Panc1 (cell line): ENCODE data around the gene ASF1A.

Source experiments
- SIN3A ChIP-seq: IDR thresholded peaks from 2 replicates; pipeline ENCODE4 v1.6.1; 2012; ENCODE audit warnings: low read depth, mild to moderate bottlenecking, low read length, moderate library complexity, borderline replicate concordance; ENCODE audit not compliant: insufficient read depth
- TF ChIP-seq, protein P1 (sequence below): fragments of 450-650 bp; IDR thresholded peaks from 2 replicates; pipeline ENCODE4 v1.5.1; 2017; ENCODE audit warnings: mild to moderate bottlenecking
- TF ChIP-seq, protein P2 (sequence below), 2 experiments: IDR thresholded peaks; 2 replicates each; pipeline ENCODE4 v1.6.1; 2011 to 2012; ENCODE audit warnings: low read depth in 2 of 2, control low read depth in 1 of 2, low read length in 1 of 2, mild to moderate bottlenecking in 1 of 2, moderate library complexity in 1 of 2; ENCODE audit not compliant: insufficient read depth in 1 of 2

DNA sequence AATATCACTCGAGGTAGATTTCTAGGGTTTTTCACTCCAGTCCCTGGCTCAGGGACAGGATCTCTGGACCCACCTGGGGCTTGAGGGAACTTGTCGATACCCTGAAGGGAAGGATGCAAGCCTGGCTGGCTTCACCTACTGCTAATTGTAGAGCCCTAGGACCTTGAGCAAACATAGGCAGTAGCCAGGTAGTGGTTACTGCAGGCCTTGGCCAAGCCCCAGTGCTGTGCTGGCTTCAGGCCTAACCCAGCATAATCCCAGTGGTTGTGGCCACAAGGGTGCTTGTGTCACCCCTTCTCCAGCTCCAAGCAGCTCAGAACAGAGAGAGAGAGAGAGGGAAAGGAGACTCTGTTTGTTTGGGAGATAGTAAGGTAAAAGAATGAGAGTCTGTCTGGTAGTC is 46.8 kb downstream of the ASF1A start:
- TF ChIP-seq, protein P1, sequence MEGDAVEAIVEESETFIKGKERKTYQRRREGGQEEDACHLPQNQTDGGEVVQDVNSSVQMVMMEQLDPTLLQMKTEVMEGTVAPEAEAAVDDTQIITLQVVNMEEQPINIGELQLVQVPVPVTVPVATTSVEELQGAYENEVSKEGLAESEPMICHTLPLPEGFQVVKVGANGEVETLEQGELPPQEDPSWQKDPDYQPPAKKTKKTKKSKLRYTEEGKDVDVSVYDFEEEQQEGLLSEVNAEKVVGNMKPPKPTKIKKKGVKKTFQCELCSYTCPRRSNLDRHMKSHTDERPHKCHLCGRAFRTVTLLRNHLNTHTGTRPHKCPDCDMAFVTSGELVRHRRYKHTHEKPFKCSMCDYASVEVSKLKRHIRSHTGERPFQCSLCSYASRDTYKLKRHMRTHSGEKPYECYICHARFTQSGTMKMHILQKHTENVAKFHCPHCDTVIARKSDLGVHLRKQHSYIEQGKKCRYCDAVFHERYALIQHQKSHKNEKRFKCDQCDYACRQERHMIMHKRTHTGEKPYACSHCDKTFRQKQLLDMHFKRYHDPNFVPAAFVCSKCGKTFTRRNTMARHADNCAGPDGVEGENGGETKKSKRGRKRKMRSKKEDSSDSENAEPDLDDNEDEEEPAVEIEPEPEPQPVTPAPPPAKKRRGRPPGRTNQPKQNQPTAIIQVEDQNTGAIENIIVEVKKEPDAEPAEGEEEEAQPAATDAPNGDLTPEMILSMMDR = no peak
- no peak for TF ChIP-seq SIN3A
- TF ChIP-seq, protein P2, sequence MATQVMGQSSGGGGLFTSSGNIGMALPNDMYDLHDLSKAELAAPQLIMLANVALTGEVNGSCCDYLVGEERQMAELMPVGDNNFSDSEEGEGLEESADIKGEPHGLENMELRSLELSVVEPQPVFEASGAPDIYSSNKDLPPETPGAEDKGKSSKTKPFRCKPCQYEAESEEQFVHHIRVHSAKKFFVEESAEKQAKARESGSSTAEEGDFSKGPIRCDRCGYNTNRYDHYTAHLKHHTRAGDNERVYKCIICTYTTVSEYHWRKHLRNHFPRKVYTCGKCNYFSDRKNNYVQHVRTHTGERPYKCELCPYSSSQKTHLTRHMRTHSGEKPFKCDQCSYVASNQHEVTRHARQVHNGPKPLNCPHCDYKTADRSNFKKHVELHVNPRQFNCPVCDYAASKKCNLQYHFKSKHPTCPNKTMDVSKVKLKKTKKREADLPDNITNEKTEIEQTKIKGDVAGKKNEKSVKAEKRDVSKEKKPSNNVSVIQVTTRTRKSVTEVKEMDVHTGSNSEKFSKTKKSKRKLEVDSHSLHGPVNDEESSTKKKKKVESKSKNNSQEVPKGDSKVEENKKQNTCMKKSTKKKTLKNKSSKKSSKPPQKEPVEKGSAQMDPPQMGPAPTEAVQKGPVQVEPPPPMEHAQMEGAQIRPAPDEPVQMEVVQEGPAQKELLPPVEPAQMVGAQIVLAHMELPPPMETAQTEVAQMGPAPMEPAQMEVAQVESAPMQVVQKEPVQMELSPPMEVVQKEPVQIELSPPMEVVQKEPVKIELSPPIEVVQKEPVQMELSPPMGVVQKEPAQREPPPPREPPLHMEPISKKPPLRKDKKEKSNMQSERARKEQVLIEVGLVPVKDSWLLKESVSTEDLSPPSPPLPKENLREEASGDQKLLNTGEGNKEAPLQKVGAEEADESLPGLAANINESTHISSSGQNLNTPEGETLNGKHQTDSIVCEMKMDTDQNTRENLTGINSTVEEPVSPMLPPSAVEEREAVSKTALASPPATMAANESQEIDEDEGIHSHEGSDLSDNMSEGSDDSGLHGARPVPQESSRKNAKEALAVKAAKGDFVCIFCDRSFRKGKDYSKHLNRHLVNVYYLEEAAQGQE (IDR thresholded peaks at IDR 0.05; ENCODE audit: insufficient read depth in 1 of 2, low read depth in 2 of 2, low read length in 1 of 2) = no peak
